ENCODE data around the gene LPAR1. TPM values are rescaled to one million over a fixed set of nuclear protein-coding genes. Genes with fewer than 3 reads are reported as not detected.

The LPAR1 gene
- total RNA-seq, 1 experiment from 2014 or later = not detected

DNA sequence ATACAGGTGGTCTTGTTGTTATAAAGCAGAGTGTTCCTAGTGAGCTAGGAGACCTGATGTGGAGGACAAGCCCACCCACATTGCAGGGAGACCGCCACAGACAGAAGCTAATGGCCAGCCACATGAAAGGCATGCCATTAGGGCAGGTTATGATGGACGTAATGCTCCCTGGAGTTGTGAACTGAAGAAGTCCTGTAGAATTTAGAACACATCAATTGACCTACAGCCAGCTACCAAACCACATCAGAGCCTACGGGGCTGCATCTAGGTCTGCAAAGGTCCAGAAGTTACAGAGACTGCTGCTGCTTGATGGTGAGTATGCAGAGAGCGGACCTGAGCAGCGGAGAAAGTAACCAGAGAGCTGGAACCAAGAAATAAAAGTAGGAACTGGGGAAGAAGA is 116.6 kb downstream of the LPAR1 start:
- DNase-seq (ENCODE audit: low spot score) = no peak

DNA sequence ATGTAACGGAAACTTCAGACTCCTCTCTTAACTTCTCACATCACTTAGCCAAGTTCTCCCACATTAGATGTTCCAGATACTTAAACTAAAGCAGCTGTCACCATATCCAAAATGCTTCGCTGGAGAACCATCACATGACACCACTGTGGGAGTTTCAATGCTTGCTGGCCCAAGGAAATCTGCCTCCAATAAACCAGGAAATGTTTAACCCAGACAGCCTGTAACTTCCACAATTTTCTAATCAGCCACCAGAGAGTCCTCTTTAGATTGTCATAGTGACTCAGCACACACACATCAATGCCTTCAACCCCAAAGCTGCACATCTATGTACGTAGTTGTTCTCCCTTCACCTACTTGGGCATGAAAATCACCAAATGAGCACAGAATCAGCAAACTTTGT is 118.7 kb downstream of the LPAR1 start:
- DNase-seq (ENCODE audit: low spot score) = peak; percentile 13

GRCh38 chr9:110919050-110919435 is 119.2 kb downstream of the LPAR1 start:
- DNase-seq (ENCODE audit: low spot score) = no peak

DNA sequence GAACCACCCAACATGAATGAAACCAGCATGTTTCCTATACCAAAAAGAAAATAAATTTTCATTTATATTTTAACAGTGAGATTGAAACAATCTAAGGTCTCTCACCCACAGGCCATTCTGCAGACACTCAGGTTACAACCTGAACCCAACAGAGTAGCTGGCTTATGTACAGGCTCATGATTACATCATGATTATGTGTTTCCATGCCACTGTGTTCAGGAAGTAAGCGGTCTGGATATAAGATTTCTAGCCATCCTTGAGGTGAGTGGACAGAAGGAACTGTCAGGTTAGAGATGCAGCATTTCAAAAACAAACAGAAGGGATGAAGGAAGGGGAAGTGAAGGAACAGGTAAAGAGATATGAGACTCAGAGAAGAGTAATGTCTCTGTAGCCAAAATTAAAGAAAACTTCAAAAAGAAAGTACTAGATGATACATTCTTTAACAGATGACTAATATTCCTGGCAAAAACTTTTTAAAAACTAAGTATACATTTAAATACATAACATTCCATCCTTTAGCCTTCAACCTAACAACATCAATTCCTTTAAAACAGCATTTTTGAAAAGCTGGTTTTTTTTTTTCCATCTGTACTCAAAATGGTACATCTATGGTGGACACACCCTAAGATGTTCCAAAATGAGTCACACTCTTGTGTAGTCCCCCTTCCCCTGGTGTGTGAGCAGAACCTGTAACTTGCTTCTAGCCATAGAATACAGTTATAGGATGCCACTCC is 119.8 kb downstream of the LPAR1 start:
- DNase-seq (ENCODE audit: low spot score) = no peak

DNA sequence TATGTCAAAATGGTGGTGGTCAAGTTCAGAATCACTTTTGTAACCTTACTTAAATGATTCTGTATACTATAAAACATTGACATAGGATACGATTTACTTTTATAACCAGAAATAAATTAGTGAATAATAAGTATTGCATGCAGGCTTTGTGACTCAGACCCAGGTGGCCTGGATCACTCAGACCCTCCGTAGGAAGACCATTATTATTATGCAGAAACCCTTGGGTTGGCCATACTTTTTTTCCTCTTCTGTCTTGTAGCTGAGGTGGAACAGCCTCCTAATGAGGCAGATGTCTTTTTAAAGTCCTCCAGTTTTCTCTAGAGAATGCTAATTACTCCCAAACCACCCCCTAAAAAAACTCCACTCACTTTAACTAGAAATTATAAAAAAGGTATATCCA is 121.9 kb downstream of the LPAR1 start:
- no peak for DNase-seq (ENCODE audit: low spot score)

GRCh38 chr9:110912419-110913291 is 125.6 kb downstream of the LPAR1 start:
- no peak for DNase-seq (ENCODE audit: low spot score)

DNA sequence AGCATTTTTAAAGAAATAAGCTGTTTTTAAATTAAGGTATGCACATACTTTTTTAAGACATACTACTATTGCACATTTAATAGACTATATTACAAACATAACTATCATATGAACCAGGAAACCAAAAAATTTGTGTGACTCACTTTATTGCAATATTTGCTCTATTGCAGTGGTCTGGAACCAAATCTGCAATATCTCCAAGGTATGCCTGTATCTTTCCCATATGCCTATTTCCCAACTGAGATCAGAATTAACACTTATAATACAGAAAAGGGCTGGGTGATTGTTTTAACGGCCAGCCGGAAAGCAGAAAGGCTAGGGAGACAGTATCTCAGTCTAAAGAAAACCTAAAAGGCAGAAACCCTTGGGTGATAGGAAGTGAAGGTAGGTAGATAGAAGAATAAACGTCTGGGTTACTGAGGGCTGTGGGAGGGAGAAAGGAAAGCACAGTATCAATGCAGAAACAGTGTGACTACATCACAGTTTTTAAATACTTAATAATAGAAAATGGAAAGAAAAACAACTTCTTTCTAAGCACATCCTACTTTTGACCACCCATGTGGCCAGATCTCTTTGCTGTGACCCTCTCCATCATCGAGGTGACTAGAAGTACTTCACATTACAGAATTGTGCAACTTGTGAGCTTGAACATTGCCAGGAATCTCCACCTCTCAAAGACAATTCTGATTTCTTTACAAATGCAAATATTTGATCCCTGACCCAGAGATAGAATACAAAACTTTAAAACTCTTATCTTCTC is 126.4 kb downstream of the LPAR1 start:
- no peak for DNase-seq (ENCODE audit: low spot score)

DNA sequence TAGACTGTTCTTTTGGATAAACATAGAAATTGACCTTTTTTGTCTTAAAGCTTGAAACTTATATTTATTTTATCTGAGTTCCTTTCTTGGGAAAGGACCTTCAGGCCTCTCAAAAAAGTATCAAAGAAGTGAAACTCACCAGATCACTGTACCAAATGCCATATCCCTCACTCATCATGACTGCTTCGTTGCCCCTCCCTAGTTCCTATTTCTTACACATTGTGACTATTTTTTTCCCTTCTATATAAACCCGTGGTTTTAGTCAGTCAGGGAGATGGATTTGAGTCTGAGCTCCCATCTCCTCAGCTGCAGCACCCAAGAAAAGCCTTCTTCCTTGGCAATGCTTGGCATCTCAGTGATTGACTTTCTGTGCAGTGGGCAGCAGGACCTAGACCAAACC is 129.4 kb downstream of the LPAR1 start:
- DNase-seq (ENCODE audit: low spot score) = no peak

DNA sequence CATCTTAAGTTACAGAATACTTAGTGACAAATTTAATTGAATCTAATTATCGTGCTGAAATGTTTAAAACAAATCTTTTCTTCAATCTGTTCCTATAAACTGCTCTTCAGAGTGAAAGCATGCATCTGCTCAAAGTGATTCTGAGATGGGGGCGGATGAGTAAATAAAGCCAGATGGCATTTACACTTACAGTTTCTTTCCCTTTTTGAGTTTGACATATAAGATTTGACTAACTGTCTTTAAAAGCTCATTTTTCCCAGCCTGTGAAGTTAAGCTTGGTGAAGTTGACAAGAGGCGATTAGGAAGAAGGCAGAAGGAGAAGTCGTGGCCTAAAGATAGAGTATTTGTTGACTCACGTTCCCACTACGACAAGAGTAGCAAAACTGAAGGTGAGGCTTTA is 137.4 kb downstream of the LPAR1 start:
- DNase-seq (ENCODE audit: low spot score) = no peak

DNA sequence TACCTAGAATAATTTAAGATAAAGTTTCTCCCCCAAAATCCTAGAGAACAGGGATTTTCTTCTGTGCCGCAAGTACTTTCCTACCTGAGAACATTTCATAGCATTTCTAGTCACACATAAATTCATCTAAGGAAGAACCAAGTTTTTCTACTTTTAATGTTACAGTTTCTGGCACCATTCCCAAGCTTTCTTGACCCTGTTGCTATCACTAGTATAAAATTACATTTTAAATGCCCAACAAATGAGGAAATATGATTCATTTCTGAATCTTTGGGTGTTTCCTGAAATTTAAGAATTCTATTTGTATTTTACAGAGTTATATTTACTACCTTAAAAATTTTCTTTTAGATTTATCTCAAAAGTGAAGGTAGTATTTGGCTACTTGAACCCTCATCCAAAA is 137.8 kb downstream of the LPAR1 start:
- DNase-seq (ENCODE audit: low spot score) = no peak

DNA sequence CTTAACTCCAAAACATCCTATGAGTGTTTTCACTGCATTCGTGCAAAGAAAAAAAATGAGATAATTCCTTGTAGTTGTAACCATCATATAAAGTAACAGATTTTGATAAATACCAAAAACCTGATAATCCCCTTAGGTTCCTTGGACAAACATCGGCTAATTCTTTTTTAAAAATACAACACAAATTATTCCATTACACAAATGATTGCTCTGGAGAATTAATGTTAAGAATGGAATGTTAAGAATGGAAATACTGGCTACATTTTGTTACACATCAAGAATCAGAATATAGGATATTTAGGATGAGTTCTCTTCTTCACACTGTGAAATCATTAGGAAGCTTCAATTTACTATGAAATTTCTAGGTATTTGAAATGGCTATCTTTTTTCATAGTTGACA is 139.4 kb downstream of the LPAR1 start:
- no peak for DNase-seq (ENCODE audit: low spot score)

DNA sequence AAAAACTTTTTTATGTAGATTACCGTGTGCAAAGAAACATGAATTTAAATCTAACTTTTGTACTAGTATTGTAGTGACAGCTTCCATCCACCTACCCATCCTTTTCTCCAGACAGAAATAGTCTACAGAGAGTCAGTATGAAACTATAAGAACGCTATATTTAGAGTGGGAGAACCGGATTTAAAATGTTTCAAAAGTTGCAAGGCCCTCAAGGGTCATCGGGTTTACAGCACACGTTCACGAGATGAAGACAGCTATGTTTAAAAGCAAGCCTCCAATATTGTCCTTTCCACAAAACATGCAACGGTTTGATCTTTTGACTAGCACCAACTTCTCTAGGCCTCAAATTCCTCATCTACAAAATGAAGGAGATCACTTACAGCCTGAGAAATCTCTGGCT is 139.9 kb downstream of the LPAR1 start:
- no peak for DNase-seq (ENCODE audit: low spot score)

DNA sequence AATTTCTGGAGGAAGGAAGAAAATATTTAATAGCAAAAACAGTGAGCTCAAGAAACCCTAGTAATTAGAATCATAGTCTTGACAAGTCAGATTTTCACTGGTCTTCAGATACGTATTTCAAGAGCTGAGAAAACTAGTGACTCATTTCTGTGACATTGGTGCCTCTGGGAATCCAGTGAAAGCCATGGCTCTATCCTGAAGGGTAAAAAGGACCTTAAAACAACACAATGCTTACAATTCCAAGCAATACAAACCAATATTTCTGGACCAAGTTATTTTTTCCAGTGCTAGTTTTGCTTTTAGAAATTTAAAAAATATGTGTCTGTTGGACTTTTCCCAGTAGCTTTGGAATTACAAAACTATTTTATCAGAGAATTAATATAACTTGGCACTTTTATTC is 140.3 kb downstream of the LPAR1 start:
- no peak for DNase-seq (ENCODE audit: low spot score)

DNA sequence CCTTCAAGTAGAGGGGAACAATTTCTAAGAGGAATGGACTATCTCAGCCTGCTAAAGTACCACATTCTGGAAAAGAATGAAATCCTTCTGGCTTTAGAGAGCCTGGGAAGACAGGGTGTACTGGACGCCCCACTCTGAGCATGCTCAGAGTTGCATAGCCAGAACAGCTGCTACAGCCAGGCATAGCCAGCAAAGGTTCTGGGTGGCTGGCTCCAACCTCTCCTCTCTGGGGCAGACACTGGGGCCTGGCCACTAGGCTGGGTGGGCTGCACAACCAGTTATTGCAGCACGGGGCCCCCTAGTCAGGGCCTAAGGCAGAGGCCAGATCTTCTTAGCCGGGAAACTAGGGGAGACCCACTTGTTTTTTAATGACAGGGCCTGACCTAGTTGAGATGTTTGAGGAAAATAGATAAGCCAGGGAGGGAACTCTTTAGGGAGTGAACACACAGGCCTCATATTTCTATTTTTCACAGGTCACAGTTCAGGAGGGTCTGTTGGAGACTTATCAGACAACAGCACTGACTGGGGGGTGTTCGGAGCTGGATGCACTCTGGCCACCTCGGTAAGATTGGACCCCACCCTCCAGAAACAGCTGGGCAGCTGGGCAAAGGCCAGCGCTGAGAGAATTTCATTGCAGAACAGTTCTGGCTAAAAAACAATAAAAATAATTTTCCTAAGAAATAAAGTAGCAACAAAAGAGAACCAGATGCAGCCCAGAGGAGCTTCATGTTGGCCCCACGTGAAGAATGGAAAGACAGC is 142.9 kb downstream of the LPAR1 start:
- DNase-seq (ENCODE audit: low spot score) = no peak

DNA sequence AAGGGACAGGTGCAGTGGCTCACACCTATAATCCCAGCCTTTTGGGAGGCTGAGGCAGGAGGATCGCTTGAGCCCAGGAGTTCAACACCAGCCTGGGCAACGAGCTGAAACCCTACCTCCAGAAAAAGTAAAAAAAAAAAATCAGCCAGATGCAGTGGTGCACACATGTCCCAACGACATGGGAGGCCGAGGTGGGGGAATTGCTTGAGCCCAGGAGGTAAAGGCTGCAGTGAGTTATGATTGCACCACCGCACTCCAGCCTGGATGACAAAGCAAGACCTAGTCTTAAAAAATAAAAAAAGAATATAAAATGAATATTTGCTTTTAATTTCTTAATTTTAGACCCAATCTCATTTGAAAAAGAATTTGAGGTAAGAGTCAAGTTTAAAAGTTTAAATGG is 143.5 kb downstream of the LPAR1 start:
- DNase-seq (ENCODE audit: low spot score) = no peak

GRCh38 chr9:110892689-110893088 is 145.6 kb downstream of the LPAR1 start:
- no peak for DNase-seq (ENCODE audit: low spot score)

- no peak for DNase-seq (ENCODE audit: low spot score)
These were observed 146.5 kb downstream of the LPAR1 start for GRCh38 chr9:110891760-110892159.

DNA sequence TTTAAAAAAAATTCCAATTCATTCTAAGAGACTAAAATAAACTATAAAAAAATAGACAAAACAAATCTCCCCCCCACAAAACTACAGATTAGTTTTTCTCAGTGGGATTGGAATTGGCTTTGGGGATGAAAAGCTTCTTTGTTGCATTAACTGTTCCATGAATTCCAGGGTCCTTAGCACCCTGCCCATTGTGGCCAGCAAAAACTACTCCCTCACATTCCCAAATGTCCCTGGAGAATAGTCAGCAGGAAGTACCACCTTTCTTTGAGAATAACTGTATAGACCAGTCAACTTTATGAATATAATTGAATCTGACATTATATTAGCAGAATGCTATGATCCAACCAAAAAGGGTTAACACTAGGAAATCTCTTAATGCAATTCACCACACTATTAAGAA is 147.9 kb downstream of the LPAR1 start:
- no peak for DNase-seq (ENCODE audit: low spot score)

GRCh38 chr9:110887276-110887675 is 151.0 kb downstream of the LPAR1 start:
- DNase-seq (ENCODE audit: low spot score) = no peak

- no peak for DNase-seq (ENCODE audit: low spot score)
These were observed 151.4 kb downstream of the LPAR1 start for GRCh38 chr9:110886832-110887231.

GRCh38 chr9:110880189-110880588 is 158.1 kb downstream of the LPAR1 start:
- no peak for DNase-seq (ENCODE audit: low spot score)

DNA sequence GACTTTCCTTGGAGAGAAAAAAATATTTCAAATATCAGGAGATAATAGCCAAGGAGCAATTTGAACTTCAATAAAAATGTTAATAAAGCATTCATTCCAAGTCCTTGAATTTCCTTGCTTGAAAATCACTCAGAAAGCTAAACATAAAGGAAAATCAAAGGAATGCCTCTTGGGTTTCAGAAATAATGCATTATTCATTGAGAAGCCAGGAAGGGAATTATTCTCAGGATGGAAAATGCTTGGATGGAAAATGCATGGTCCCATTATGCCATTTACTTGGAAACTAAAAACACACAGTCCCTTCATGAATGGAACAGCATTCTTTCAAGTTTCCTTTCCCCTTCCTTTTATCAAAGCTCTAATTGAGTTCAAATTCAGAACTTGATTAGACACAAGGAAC is 160.9 kb downstream of the LPAR1 start:
- DNase-seq (ENCODE audit: low spot score) = no peak

Data from HT-29 (cell line).